HUES64 (cell line): ENCODE data around the gene BNIP2.

Experiments used
- H3K27ac ChIP-seq: 2 replicates; pipeline ENCODE4 v1.7.0; 2013; ENCODE audit warnings: low read depth, low read length, inconsistent platforms
- H3K27me3 ChIP-seq: 2 replicates; pipeline ENCODE4 v1.6.1; 2013; ENCODE audit warnings: mild to moderate bottlenecking, low read length; ENCODE audit not compliant: insufficient read depth
- H3K36me3 ChIP-seq: 2 replicates; pipeline ENCODE4 v1.6.1; 2013; ENCODE audit warnings: mild to moderate bottlenecking, low read length; ENCODE audit not compliant: insufficient read depth
- H3K4me1 ChIP-seq: 2 replicates; pipeline ENCODE4 v1.6.1; 2013; ENCODE audit warnings: mild to moderate bottlenecking, low read length, moderate library complexity; ENCODE audit not compliant: insufficient read depth
- H3K4me3 ChIP-seq: 2 replicates; pipeline ENCODE4 v1.5.1; 2013; ENCODE audit warnings: mild to moderate bottlenecking, low read length, moderate library complexity
- H3K9ac ChIP-seq: 2 replicates; pipeline ENCODE4 v1.6.1; 2013; ENCODE audit warnings: mild to moderate bottlenecking, low read depth, low read length
- H3K9me3 ChIP-seq: 2 replicates; pipeline ENCODE4 v1.6.1; 2013; ENCODE audit warnings: low read depth, low read length; ENCODE audit not compliant: insufficient read depth
- WGBS: fragments of 150-250, 120-280 bp; methylation state at CpG from one replicate; pipeline ENCODE4 v1.1.7; 2013; ENCODE audit warnings: missing lambda C conversion rate; 5-methylcytosine and 5-hydroxymethylcytosine counted together

BNIP2 gene

DNA sequence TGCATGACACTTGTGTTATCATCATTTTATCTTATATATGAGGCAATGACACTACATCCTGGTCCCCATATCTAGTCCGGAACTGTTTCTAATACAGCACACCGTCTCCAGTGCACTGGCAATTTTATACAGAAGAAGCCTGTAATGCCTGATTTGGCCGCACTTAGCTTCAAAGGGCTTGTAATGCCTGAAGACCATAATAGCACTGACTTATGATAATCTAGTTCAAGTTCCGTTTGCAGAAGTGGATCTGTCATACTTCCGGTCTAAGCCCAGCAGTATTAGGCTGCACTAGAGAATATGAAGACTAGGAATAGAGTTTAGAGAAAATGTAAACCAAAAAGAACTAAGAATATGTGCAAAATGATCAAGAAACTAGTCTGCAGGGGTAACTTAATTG is 1.3 kb downstream of the BNIP2 start:
- Histone ChIP-seq H3K4me3 (peak overlapping the region; percentile 100), H3K27ac (no peak overlapping the region), H3K9ac (peak overlapping the region; percentile 95), H3K27me3 (peaks cover 11% of the 10 kb centered on the region), H3K36me3 (peaks cover 20% of the 10 kb centered on the region), H3K9me3 (no peaks in the 10 kb centered on the region), H3K4me1 (peaks cover 10% of the 10 kb centered on the region; the same call in 1 of the 2 replicates)
- 75% methylated on average over 5 of the region's 5 CpGs for WGBS

DNA sequence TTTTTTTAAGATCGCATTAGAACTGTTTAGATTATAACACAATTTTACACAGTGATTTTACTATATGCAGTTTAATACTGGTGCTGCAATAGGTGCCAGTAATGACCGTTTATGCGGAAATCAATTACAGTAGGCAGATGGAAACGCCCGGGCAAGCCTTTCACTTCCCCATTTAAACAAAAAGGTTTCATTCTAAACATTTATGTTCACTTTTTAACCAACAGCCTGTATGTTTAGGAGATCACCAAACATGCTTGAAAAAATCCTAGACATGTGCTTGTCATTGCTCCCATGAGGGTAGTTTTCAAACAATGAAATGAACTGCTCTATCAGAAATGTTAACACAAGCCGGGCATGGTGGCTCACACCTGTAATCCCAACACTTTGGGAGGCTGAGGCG is 2.7 kb downstream of the BNIP2 start:
- Histone ChIP-seq H3K27ac (no peak overlapping the region), H3K36me3 (peaks cover 35% of the 10 kb centered on the region), H3K4me1 (peaks cover 10% of the 10 kb centered on the region; the same call in 1 of the 2 replicates), H3K4me3 (no peak overlapping the region), H3K9ac (no peak overlapping the region), H3K27me3 (peaks cover 11% of the 10 kb centered on the region), H3K9me3 (no peaks in the 10 kb centered on the region)
- WGBS, result 96% methylated on average over 7 of the region's 7 CpGs

DNA sequence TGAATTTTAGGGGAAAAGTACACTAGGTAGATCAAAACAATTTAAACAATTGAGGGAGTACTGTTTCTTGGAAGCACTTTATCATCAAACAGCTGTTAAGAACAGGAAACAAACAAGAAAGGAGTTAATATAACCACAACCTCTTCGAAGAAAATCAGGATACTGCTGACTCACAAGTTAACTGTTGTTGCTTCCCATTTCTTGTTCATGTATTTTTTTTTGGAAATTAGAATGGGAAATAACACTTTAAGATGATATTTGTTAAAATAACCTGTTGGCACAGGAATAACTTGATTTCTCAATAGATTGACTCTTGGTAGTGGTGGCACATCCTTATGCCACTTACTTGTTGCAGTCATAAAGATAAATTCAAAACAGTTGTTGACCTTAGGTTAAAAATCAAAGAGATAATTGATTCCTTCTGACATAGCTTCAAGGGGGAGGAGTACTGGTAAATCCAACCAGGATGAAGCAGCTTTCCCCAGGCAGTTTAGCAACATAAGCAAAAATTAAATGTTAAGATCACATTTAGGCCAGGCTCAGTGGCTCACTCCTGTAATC is 3.3 kb downstream of the BNIP2 start:
- H3K36me3 ChIP-seq, result peaks cover 41% of the 10 kb centered on the region
- H3K9me3 ChIP-seq, result no peaks in the 10 kb centered on the region
- 86% methylated on average over 1 of the region's 1 CpG for WGBS
- H3K9ac ChIP-seq, result no peak overlapping the region
- no peak overlapping the region for H3K27ac ChIP-seq
- no peak overlapping the region for H3K4me3 ChIP-seq
- H3K27me3 ChIP-seq, result peaks cover 8% of the 10 kb centered on the region
- H3K4me1 ChIP-seq, result peaks cover 10% of the 10 kb centered on the region; the same call in 1 of the 2 replicates

DNA sequence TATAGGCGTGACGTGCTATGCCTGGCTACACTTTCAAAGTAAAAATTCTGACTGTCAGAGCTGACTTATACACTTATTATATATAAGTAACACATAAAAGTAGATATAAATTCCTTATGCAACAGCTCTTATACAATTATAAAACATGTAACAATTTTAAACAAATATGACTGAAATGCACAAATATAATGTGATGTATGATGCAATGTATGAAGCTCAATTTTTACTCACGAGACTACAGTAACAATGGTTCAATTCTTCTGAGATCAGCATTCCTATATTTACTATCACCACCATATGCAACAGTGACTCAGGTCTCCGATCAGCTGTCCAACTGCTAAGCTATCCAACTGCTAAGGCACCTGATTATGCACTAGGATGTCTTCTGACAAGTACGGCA is 8.2 kb downstream of the BNIP2 start:
- Histone ChIP-seq H3K27ac (no peak overlapping the region), H3K4me3 (no peak overlapping the region), H3K9ac (no peak overlapping the region), H3K9me3 (no peaks in the 10 kb centered on the region), H3K27me3 (no peaks in the 10 kb centered on the region), H3K4me1 (no peaks in the 10 kb centered on the region), H3K36me3 (peaks cover 83% of the 10 kb centered on the region)
- WGBS, result 82% methylated on average over 4 of the region's 5 CpGs

DNA sequence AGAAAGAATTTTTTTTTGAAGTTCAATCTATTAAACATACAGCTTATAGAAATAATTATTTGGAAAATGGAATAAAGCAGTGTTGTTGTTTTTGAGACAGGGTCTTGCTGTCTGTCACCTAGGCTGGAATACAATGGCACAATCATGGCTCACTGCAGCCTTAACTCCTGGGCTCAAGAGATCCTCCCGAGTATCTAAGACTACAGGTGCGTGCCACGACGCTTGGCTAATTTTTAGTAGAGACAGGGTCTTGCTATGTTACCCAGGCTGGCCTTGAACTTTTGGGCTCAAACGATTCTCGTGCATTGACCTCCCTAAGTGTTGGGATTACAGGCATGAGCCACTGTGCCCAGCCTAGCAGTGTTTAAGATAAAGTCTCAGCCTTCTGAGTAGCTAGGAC is 8.8 kb downstream of the BNIP2 start:
- no peak overlapping the region for H3K9ac ChIP-seq
- H3K27ac ChIP-seq, result no peak overlapping the region
- WGBS, result 97% methylated on average over 6 of the region's 6 CpGs

DNA sequence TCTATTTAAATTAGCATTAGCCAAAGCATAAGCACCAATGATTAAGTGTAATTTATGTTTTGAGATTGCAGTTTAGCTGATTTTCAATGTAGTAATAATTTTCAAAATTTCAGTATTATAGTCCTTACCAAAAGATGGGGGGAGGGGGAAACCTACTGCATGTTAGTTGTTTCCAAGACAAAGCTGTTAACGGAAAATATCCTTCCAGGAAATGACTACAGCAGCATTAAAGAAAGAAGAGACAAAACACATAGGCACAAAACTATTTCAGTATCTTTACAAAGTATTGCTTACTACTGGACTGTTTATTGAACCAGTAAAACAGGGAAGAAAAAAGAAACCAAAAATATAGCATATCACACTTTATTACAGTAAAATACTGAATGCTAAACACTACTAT is 10.5 kb downstream of the BNIP2 start:
- no peaks in the 10 kb centered on the region for H3K9me3 ChIP-seq
- no peak overlapping the region for H3K27ac ChIP-seq
- 86% methylated on average over 1 of the region's 1 CpG for WGBS
- no peaks in the 10 kb centered on the region for H3K27me3 ChIP-seq
- no peak overlapping the region for H3K9ac ChIP-seq
- H3K36me3 ChIP-seq, result peaks cover 92% of the 10 kb centered on the region
- no peaks in the 10 kb centered on the region for H3K4me1 ChIP-seq
- no peak overlapping the region for H3K4me3 ChIP-seq

More for the DNA sequence above, 8.8 kb downstream of the BNIP2 start:
- no peaks in the 10 kb centered on the region for H3K4me1 ChIP-seq
- H3K27me3 ChIP-seq, result no peaks in the 10 kb centered on the region
- peaks cover 83% of the 10 kb centered on the region for H3K36me3 ChIP-seq
- no peak overlapping the region for H3K4me3 ChIP-seq
- no peaks in the 10 kb centered on the region for H3K9me3 ChIP-seq

DNA sequence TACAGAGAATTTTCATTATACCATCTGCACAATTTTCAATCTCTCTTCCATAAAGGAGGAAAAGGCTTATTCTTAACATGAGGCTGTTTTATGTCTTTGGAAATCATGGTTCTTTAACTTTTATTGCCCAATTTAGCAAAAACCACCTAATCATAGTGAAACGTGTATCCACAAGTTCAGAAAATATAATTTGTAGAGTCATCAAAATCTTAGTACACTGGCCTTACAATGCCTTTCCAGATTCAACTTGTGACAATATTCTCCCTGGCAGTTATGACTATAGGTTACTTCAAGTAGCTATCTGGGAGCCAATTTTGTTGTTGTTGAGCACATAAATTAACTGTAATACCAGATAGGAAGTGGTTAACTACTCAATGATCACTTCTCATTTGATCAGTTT is 10.9 kb downstream of the BNIP2 start:
- Histone ChIP-seq H3K9ac (no peak overlapping the region), H3K4me3 (no peak overlapping the region), H3K36me3 (peaks cover 95% of the 10 kb centered on the region), H3K9me3 (no peaks in the 10 kb centered on the region), H3K27ac (no peak overlapping the region), H3K4me1 (no peaks in the 10 kb centered on the region), H3K27me3 (no peaks in the 10 kb centered on the region)
- no CpG with 5 or more reads among the region's 1 CpG for WGBS

DNA sequence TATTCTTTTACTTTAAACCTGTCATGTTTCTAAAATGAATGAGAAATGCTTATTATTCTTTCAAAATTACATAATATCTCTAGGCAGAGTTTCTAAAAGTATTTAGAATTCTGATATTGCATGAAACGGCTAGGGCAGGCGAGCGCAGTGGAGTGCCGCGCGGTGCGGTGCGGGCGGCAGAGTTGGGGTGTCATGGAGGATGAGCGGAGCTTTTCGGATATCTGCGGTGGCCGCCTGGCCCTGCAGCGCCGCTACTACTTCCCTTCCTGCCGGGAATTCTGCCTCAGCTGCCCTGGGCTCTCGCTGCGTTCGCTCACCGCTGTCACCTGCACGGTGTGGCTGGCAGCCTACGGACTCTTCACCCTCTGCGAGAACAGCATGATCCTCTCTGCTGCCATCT is 12.6 kb downstream of the BNIP2 start:
- H3K36me3 ChIP-seq, result peaks cover 95% of the 10 kb centered on the region
- no peak overlapping the region for H3K27ac ChIP-seq
- H3K4me3 ChIP-seq, result no peak overlapping the region
- WGBS, result 95% methylated on average over 23 of the region's 23 CpGs
- H3K4me1 ChIP-seq, result no peaks in the 10 kb centered on the region
- H3K9me3 ChIP-seq, result no peaks in the 10 kb centered on the region
- no peaks in the 10 kb centered on the region for H3K27me3 ChIP-seq
- H3K9ac ChIP-seq, result no peak overlapping the region

DNA sequence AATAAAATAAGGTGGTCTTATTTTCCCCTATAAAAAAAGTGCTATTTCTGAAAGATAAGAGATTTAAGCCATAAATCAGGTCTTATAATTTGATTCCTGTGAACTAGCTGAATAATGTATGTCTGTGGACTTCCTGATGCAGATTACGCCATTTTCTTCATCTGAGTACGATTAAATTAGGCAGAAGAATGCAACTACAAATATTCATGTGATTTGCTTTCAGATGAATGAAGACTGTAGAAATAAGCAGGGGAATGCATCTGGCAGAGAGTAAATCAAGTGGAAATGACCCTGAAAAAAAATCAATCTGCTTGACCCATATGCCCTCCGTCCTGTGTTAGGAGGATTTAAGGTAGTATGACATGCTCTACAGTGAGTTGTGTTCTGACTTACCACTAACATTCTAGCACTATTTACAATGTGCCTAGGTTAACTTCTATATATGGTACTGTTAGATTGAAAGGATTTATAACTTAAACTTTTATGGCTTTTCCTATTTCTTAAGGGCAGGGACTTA is 14.7 kb downstream of the BNIP2 start:
- 94% methylated on average over 2 of the region's 3 CpGs for WGBS
- Histone ChIP-seq H3K36me3 (peaks cover 94% of the 10 kb centered on the region), H3K9me3 (no peaks in the 10 kb centered on the region), H3K4me3 (no peak overlapping the region), H3K9ac (no peak overlapping the region), H3K27ac (no peak overlapping the region), H3K4me1 (no peaks in the 10 kb centered on the region), H3K27me3 (no peaks in the 10 kb centered on the region)

DNA sequence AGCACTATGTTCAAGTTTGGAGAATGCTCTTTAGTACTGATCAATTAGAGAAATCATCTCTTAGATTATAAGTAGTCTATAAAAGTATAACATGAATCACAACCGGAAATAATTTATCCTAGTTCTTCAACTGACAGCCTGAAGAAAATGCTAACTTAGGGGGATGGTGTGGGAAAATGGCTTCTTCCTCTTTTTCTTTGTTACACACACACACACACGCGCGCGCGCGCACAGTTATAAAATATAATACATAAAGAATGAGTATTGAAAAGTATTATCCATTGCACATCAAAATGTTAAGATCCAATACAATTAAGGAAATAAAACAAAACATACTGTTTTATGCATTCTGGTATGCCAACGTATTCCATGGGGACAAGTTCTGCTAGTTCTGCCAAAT is 20.6 kb downstream of the BNIP2 start:
- Histone ChIP-seq H3K27ac (no peak overlapping the region), H3K4me3 (no peak overlapping the region), H3K4me1 (no peaks in the 10 kb centered on the region), H3K36me3 (peaks cover 93% of the 10 kb centered on the region), H3K9ac (no peak overlapping the region), H3K9me3 (no peaks in the 10 kb centered on the region), H3K27me3 (no peaks in the 10 kb centered on the region)
- WGBS, result 100% methylated on average over 1 of the region's 8 CpGs

DNA sequence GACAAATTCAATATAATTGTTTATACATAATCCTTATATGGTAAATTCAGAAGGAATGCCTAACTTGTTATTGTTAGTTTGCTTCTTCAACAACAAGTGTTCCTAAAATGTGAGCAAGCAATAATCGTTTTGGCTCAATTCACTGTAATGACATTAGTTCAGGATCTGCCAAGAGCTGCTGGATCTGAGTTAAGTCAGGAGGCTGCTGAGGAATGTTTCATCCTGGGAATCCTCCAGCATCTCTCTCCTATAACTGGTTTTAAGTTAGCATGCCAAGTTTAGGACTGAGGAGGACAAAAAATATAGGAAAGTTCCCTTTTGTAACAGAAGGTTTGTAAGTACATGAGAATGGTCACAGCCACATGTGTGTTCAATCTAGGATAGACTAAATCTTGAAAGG is 26.9 kb downstream of the BNIP2 start:
- H3K4me1 ChIP-seq, result no peaks in the 10 kb centered on the region
- H3K27ac ChIP-seq, result no peak overlapping the region
- no peak overlapping the region for H3K4me3 ChIP-seq
- no peak overlapping the region for H3K9ac ChIP-seq
- H3K36me3 ChIP-seq, result peaks cover 76% of the 10 kb centered on the region
- no peaks in the 10 kb centered on the region for H3K9me3 ChIP-seq
- no peaks in the 10 kb centered on the region for H3K27me3 ChIP-seq
- 89% methylated on average over 1 of the region's 1 CpG for WGBS

DNA sequence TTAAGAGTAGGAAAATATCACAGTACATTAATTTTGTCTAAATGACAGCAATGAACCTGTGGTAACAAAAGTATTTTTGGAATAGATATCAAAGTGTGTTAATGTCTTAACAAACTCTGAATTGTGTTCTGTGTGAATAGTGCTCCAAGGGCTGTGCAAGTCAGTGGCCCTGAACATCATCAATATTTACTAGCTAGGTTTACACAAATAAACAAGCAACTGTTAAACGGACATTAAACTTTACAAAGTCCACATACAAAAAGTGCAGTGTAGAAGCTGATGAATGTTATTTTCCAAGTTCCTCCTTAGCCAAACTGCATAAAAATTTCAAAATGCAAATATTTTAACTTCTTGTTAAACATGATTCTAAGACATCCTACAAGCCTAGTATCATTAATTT is 29.8 kb downstream of the BNIP2 start:
- Histone ChIP-seq H3K27ac (no peak overlapping the region), H3K4me1 (peaks cover 15% of the 10 kb centered on the region; the same call in 1 of the 2 replicates), H3K4me3 (no peak overlapping the region), H3K36me3 (peaks cover 51% of the 10 kb centered on the region), H3K27me3 (no peaks in the 10 kb centered on the region), H3K9me3 (no peaks in the 10 kb centered on the region), H3K9ac (no peak overlapping the region)
- 100% methylated on average over 1 of the region's 1 CpG for WGBS
